ENCODE data around the gene TPSB2. TPM values are rescaled to one million over a fixed set of nuclear protein-coding genes. Genes with fewer than 3 reads are reported as not detected.

TPSB2 gene
- total RNA-seq, 4 donors from 2014 or later, result 14.9 to 89.7 (median 50.4) TPM

DNA sequence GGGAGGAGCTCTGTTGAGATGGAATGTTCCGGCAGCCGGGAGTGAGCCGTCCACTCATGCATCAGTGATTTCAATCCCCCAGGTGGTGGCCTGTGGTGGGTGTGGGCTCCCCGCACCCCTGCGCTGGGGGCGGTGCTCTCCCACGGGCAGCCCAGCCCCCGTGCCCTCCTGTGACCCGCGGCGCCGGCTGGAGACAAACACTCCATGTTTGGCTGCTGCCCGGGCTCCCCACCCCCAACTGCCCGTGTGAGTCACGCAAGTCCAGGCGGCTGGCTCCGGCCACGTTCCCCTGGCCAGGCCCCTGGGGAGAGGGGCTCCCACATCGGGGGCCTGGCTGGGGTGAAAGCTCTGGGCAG lies 47.7 kb downstream of the TPSB2 start:
- DNase-seq, result peak; percentile 18 to 59 (median 54)
- Histone ChIP-seq H3K27me3 (no peaks in the 10 kb centered on the region), H3K27ac (peak overlapping the region in 2 of 4 donors; percentile 68 to 83), H3K4me3 (no peak overlapping the region), H3K36me3 (no peaks in the 10 kb centered on the region), H3K9me3 (no peaks in the 10 kb centered on the region), H3K4me1 (peaks cover 0 to 39% (median 0%) of the 10 kb centered on the region in 4 donors)
- TF ChIP-seq, protein P1, sequence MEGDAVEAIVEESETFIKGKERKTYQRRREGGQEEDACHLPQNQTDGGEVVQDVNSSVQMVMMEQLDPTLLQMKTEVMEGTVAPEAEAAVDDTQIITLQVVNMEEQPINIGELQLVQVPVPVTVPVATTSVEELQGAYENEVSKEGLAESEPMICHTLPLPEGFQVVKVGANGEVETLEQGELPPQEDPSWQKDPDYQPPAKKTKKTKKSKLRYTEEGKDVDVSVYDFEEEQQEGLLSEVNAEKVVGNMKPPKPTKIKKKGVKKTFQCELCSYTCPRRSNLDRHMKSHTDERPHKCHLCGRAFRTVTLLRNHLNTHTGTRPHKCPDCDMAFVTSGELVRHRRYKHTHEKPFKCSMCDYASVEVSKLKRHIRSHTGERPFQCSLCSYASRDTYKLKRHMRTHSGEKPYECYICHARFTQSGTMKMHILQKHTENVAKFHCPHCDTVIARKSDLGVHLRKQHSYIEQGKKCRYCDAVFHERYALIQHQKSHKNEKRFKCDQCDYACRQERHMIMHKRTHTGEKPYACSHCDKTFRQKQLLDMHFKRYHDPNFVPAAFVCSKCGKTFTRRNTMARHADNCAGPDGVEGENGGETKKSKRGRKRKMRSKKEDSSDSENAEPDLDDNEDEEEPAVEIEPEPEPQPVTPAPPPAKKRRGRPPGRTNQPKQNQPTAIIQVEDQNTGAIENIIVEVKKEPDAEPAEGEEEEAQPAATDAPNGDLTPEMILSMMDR (IDR thresholded peaks at IDR 0.05), result no peak
- no peak for TF ChIP-seq POLR2A (IDR thresholded peaks at IDR 0.05)

DNA sequence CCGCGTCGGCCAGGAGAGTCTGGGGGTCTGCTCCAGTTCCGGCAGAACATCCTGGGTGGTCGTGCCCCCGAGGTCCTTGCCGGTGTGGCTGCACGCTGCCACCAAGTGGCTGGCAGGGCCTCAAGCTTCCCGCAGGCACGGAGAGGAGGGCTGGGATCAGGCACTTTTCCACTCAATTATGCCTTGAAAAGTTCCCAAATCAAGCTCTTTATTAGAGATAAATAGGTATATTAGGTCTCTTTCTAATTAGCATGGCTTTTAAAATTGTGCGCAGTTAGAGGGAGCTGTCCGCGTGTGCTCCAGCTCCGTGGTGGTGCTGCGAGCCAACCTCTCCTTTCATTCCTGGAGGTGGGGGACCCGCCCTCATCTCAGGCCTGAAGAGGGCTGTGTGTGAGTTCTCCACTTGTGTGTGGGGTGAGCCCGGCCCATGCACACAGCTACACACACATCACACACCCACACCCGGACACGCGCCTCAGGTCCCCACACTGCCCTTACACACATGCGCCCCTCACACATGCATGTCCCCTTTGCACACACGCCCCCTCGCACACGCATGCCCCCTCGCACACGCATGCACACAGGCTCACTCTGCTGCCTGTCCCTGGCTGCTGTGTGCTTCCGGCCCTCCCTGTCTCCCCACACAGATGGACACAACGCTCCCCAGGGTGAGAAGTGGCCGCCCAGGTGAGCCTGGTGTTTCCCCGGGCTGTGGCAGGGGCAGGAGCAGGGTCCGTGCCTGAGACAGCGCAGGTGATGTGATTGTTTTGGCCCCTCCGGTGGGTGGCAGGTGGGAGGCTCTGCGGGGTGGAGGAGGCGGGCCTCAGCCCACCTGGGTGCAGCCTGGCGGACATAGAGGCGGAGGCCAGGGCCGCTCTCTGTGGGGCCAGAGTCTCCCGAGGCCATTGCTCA lies 48.3 kb downstream of the TPSB2 start:
- Histone ChIP-seq H3K9me3 (no peaks in the 10 kb centered on the region), H3K36me3 (no peaks in the 10 kb centered on the region), H3K27me3 (no peaks in the 10 kb centered on the region), H3K27ac (peak overlapping the region in 2 of 4 donors; percentile 68 to 83), H3K4me3 (no peak overlapping the region), H3K4me1 (peaks cover 0 to 39% (median 0%) of the 10 kb centered on the region in 4 donors)
- DNase-seq, result no peak
- no peak for TF ChIP-seq POLR2A (IDR thresholded peaks at IDR 0.05)
- TF ChIP-seq, protein P1 (IDR thresholded peaks at IDR 0.05), result no peak

DNA sequence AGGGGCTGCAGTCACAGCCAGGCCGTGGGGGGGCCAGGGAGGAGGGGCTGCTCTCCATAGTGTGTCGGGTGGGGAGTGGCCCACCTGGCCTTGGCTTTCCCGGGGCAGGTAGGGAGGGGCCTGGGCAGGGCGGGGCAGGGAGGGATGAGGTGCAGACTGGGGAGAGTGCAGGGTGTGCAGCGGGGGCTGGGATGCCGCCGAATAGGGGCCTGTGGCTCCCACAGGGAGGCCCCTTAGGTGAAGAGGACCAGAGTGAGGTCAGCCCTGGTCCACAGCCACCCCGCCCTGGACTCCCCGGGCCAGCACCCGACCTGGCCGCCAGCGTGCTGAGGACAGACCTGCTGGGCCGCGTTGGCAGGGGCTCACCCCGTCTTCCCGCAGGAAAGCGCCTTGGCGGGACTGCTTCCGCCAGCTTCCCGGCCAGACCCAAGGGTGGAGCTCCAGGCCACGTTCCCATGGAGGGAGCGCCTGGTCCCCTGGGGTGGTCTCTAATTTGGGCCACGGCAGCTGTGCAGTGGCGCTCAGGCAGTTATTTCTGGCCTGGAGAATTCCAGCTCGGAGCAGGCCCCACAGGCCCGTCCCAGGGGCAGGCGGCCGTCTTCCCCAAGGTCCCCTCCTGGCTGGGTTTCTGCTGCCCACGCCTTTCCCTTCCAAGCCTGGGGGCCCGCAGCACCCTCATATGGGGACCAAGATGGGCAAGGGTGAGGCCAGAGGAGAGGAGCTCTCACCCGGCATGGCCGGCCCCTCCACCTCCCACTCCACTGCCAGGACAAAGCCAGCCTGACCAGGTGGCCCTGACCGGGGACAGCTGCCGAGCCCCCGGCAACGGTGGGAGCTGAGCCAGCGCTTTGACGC lies 49.2 kb downstream of the TPSB2 start:
- peaks cover 0 to 39% (median 0%) of the 10 kb centered on the region in 4 donors for H3K4me1 ChIP-seq

More for the DNA sequence above, 49.2 kb downstream of the TPSB2 start:
- Histone ChIP-seq H3K9me3 (no peaks in the 10 kb centered on the region), H3K27ac (peak overlapping the region in 2 of 4 donors; percentile 49 to 83), H3K36me3 (no peaks in the 10 kb centered on the region), H3K4me3 (no peak overlapping the region), H3K27me3 (no peaks in the 10 kb centered on the region)
- no peak for DNase-seq
- TF ChIP-seq POLR2A (IDR thresholded peaks at IDR 0.05), result no peak
- TF ChIP-seq, protein P1 (IDR thresholded peaks at IDR 0.05), result no peak

Other genes starting within 250 kb of the TPSB2 start
- 1 to 10 TPM in 2 of 4 donors, under 1 TPM in 1, not detected in 1; 0.27 to 3.3 (median 1.1) TPM for gene SOX8, start 248.4 kb downstream of the TPSB2 start, total RNA-seq
- gene SSTR5, start 157.4 kb downstream of the TPSB2 start, total RNA-seq, result 1 to 10 TPM in 2 of 4 donors, not detected in 2; 1.5 to 2.1 TPM
- not detected for gene C1QTNF8, start 133.9 kb downstream of the TPSB2 start, total RNA-seq
- 10 to 100 TPM in 2 of 4 donors, 1 to 10 TPM in 2; 4.0 to 28.9 (median 9.7) TPM for gene CACNA1H, start 77.1 kb downstream of the TPSB2 start, total RNA-seq
- gene TPSG1, start 4.9 kb downstream of the TPSB2 start, total RNA-seq, result 10 to 100 TPM; 16.4 to 44.6 (median 29.5) TPM
- gene TPSAB1, start 10.5 kb upstream of the TPSB2 start, total RNA-seq, result 100 to 1,000 TPM in 1 of 4 donors, 10 to 100 TPM in 3; 23.8 to 130 (median 59.4) TPM
- gene TPSD1, start 25.9 kb upstream of the TPSB2 start, total RNA-seq, result 10 to 100 TPM in 3 of 4 donors, not detected in 1; 10.3 to 61.1 (median 24.1) TPM
- gene UBE2I, start 79.5 kb upstream of the TPSB2 start, total RNA-seq, result 100 to 1,000 TPM in 3 of 4 donors, 10 to 100 TPM in 1; 54.1 to 119 (median 107) TPM
- gene BAIAP3, start 103.5 kb upstream of the TPSB2 start, total RNA-seq, result 100 to 1,000 TPM in 1 of 4 donors, 10 to 100 TPM in 3; 17.9 to 160 (median 29.0) TPM
- 10 to 100 TPM; 48.2 to 62.3 (median 53.6) TPM for gene TSR3, start 121.7 kb upstream of the TPSB2 start, total RNA-seq
- gene GNPTG, start 121.7 kb upstream of the TPSB2 start, total RNA-seq, result 10 to 100 TPM; 51.1 to 83.3 (median 65.0) TPM
- gene UNKL, start 184.5 kb upstream of the TPSB2 start, total RNA-seq, result 100 to 1,000 TPM in 1 of 4 donors, 10 to 100 TPM in 3; 10.9 to 113 (median 38.4) TPM
- 10 to 100 TPM in 3 of 4 donors, 1 to 10 TPM in 1; 9.5 to 16.2 (median 13.3) TPM for gene UQCC4, start 190.6 kb upstream of the TPSB2 start, total RNA-seq
- not detected for gene PERCC1, start 200.9 kb upstream of the TPSB2 start, total RNA-seq
- 10 to 100 TPM in 1 of 4 donors, under 1 TPM in 3; 0.47 to 23.1 (median 0.73) TPM for gene CCDC154, start 214.4 kb upstream of the TPSB2 start, total RNA-seq
- gene CLCN7, start 244.8 kb upstream of the TPSB2 start, total RNA-seq, result 100 to 1,000 TPM in 2 of 4 donors, 10 to 100 TPM in 2; 95.1 to 194 (median 105) TPM